Measurements from ENCODE around the gene RRP12.
"Not testable (repeated sequence)": the region's sequence is repeated elsewhere in the genome, so short reads cannot be mapped to it uniquely, and the experiment has no call there.

RRP12 gene

GRCh38 chr10:97362310-97363033, 38.7 kb downstream of the RRP12 start:
- DNase-seq, result no peak

- no peak for DNase-seq
These were observed 39.6 kb downstream of the RRP12 start for GRCh38 chr10:97361537-97361901.

GRCh38 chr10:97360705-97361536, 40.2 kb downstream of the RRP12 start:
- DNase-seq, result no peak

GRCh38 chr10:97358781-97359180, 42.4 kb downstream of the RRP12 start:
- DNase-seq, result no peak

- DNase-seq, result no peak
These were observed 42.8 kb downstream of the RRP12 start for GRCh38 chr10:97358349-97358748.

GRCh38 chr10:97356918-97357317, 44.2 kb downstream of the RRP12 start:
- DNase-seq, result no peak

- DNase-seq, result no peak
These were observed 44.7 kb downstream of the RRP12 start for GRCh38 chr10:97356318-97356914.

GRCh38 chr10:97355571-97355975, 45.6 kb downstream of the RRP12 start:
- no peak for DNase-seq

- no peak for DNase-seq
These were observed 47.2 kb downstream of the RRP12 start for GRCh38 chr10:97353945-97354344.

- no peak for DNase-seq
These were observed 51.2 kb downstream of the RRP12 start for GRCh38 chr10:97349752-97350513.

- no peak for DNase-seq
These were observed 53.8 kb downstream of the RRP12 start for GRCh38 chr10:97347317-97347716.

GRCh38 chr10:97343664-97344063, 57.5 kb downstream of the RRP12 start:
- DNase-seq, result not testable (repeated sequence)

- no peak for DNase-seq
These were observed 59.7 kb downstream of the RRP12 start for GRCh38 chr10:97341416-97341815.

- no peak for DNase-seq
These were observed 63.1 kb downstream of the RRP12 start for GRCh38 chr10:97338041-97338440.

GRCh38 chr10:97336942-97337831, 64.0 kb downstream of the RRP12 start:
- DNase-seq, result no peak

- DNase-seq, result no peak
These were observed 64.7 kb downstream of the RRP12 start for GRCh38 chr10:97336446-97336845.

- no peak for DNase-seq
These were observed 65.1 kb downstream of the RRP12 start for GRCh38 chr10:97336006-97336405.

- DNase-seq, result no peak
These were observed 65.9 kb downstream of the RRP12 start for GRCh38 chr10:97335188-97335619.

GRCh38 chr10:97334370-97335175, 66.6 kb downstream of the RRP12 start, which contains the start of gene FRAT2:
FRAT2 (minus strand) TSS chr10:97334729; CDS start chr10:97334572, 157 bp downstream.
- DNase-seq, result peak; percentile 84

- peak; percentile 19 for DNase-seq
These were observed 67.4 kb downstream of the RRP12 start for GRCh38 chr10:97333601-97334369.

- DNase-seq, result no peak
These were observed 67.9 kb downstream of the RRP12 start for GRCh38 chr10:97333351-97333600.
